Gastrocnemius medialis (tissue), 4 donors: ENCODE results near the gene KRTAP4-2. TPM values are rescaled to one million over a fixed set of nuclear protein-coding genes. Genes with fewer than 3 reads are reported as not detected.
"Not testable (repeated sequence)": the region's sequence is repeated elsewhere in the genome, so short reads cannot be mapped to it uniquely, and the experiment has no call there.

Experiments
- ATAC-seq, 2 donors: fragments of 150-250 bp; one replicate each; pipeline ENCODE4 v1.9.1; 2016
- DNase-seq, 2 donors: peaks; one replicate each; pipeline ENCODE4 v3.0.0-alpha.2; 2019
- H3K27ac ChIP-seq, 4 donors: fragments of 200-600 bp; sonication (generic); 1 replicate in 1 of 4; 2 replicates in 3 of 4; pipeline ENCODE4 v1.5.1; 2016 to 2018; ENCODE audit warnings: mild to moderate bottlenecking in 2 of 4, moderate library complexity in 1 of 4
- H3K27me3 ChIP-seq, 3 donors: fragments of 200-600 bp; sonication (generic) in 2 of 3; 1 replicate in 1 of 3; 2 replicates in 2 of 3; pipeline versions ENCODE4 v1.5.1 to v1.6.0; 2016 to 2019; ENCODE audit warnings: mild to moderate bottlenecking in 1 of 3, moderate library complexity in 1 of 3
- H3K36me3 ChIP-seq, 2 donors: fragments of 200-600 bp; sonication (generic) in 1 of 2; one replicate each; pipeline ENCODE4 v1.5.1; 2017 to 2018
- H3K4me1 ChIP-seq, 2 donors: fragments of 200-600 bp; sonication (generic) in 1 of 2; one replicate each; pipeline ENCODE4 v1.5.1; 2016 to 2017; ENCODE audit warnings: mild to moderate bottlenecking in 2 of 2
- H3K4me3 ChIP-seq, 4 donors: fragments of 200-600 bp; sonication (generic) in 3 of 4; 1 replicate in 1 of 4; 2 replicates in 3 of 4; pipeline ENCODE4 v1.5.1; 2016 to 2019; ENCODE audit warnings: mild to moderate bottlenecking in 2 of 4
- H3K9me3 ChIP-seq, 3 donors: fragments of 200-600 bp; sonication (generic) in 2 of 3; 1 replicate in 1 of 3; 2 replicates in 2 of 3; pipeline ENCODE4 v1.5.1; 2016 to 2019
- CTCF ChIP-seq, 5 experiments: fragments of 450-650 bp in 3 of 5; fragments of 200-600 bp in 2 of 5; sonication (generic) in 2 of 5; IDR thresholded peaks in 4 of 5; conservative IDR thresholded peaks in 1 of 5; 1 replicate in 4 of 5; 2 replicates in 1 of 5; pipeline ENCODE4 v1.5.1; 2016 to 2019; ENCODE audit warnings: antibody characterized with exemption in 5 of 5, mild to moderate bottlenecking in 3 of 5, moderate library complexity in 3 of 5
- POLR2A ChIP-seq, 2 donors: fragments of 450-650 bp; IDR thresholded peaks; one replicate each; pipeline ENCODE4 v1.6.1; 2017; ENCODE audit warnings: antibody characterized with exemption in 2 of 2, mild to moderate bottlenecking in 2 of 2, moderate library complexity in 2 of 2
- in situ Hi-C, 4 donors: fragments of 200-750 bp; cut with MboI; loops; one replicate each; pipeline versions ENCODE4 v1.15.0 to v1.8.0; 2017; ENCODE audit warnings: low sequenced_read_pairs in 4 of 4
- intact Hi-C: fragments of 100-400 bp; cut with DNase I; formaldehyde crosslinking; loops from one replicate; pipeline ENCODE4 v1.15.1; 2023; ENCODE audit warnings: low total_unique reads
- total RNA-seq, 4 donors: library from RNA; depleted of rRNA; stranded (reverse); fragments of >200 nt; gene quantifications; one replicate each; pipeline versions ENCODE4 v1.1.0 to v1.2.3, GENCODE V29; 2016

KRTAP4-2 gene
- total RNA-seq, 4 donors from 2014 or later = not detected

GRCh38 chr17:41145261-41145660 is 32.8 kb downstream of the KRTAP4-2 start:
- intact Hi-C loops (no loop called here), in situ Hi-C loops (no loop called here)
- TF ChIP-seq POLR2A (IDR thresholded peaks at IDR 0.05) (no peak), CTCF (IDR thresholded peaks at IDR 0.05 in 4 of 5, conservative IDR thresholded peaks at IDR 0.05 in 1 of 5) (no peak)
- ATAC-seq (no peak), DNase-seq (no peak)
- Histone ChIP-seq H3K4me1 (no peaks in the 10 kb centered on the region), H3K9me3 (no peaks in the 10 kb centered on the region), H3K27me3 (no peaks in the 10 kb centered on the region), H3K27ac (no peak overlapping the region), H3K36me3 (no peaks in the 10 kb centered on the region), H3K4me3 (no peak overlapping the region)

GRCh38 chr17:41144846-41145245 is 33.2 kb downstream of the KRTAP4-2 start:
- Histone ChIP-seq H3K36me3 (no peaks in the 10 kb centered on the region), H3K9me3 (no peaks in the 10 kb centered on the region), H3K4me3 (no peak overlapping the region), H3K4me1 (no peaks in the 10 kb centered on the region), H3K27ac (no peak overlapping the region), H3K27me3 (no peaks in the 10 kb centered on the region)
- ATAC-seq (no peak), DNase-seq (no peak)
- TF ChIP-seq POLR2A (IDR thresholded peaks at IDR 0.05) (no peak), CTCF (IDR thresholded peaks at IDR 0.05 in 4 of 5, conservative IDR thresholded peaks at IDR 0.05 in 1 of 5) (no peak)
- in situ Hi-C loops = no loop called here
- intact Hi-C loops = no loop called here

- intact Hi-C loops = no loop called here
Measured at GRCh38 chr17:41141361-41141760, 36.7 kb downstream of the KRTAP4-2 start.

DNA sequence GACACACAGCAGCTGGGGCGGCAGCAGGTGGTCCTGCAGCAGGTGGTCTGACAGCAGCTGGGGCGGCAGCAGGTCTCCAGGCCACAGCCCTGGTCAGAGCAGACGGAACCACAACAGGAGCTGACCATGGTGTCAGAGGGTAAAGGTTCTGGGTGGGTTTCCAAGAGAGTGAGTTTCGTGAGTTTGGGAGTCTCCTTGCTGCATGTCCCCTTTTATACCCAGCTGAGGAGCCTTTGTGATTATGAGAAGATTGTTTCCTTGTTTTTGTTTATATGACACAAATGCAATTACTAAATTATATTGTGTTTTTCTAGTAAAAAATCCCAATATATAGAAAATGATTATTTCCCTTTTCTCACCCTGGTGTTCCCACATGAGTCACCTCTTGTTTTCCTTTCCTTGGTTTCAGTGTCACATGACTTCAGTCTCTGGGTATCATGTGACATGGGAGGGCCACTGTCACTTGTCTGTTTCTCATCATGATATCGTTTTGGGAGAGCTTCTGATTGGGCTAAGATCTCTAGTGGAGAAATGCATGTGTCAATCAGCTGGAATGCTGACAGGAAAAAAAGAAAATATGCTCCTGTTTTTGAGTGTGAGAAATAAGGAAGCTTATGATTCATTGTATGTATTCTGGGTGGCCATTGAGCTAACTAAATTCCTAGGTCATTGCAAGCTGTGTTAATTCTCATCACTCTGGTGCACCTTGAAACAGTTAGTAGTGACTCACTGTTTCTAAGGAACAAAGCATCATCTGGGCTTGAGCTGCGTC is 37.5 kb downstream of the KRTAP4-2 start, which contains the start of gene KRTAP4-6:
TSS of gene KRTAP4-6 (minus strand) at position 185 of the 772 bp plus-strand sequence. CDS start at position 128, 57 bp downstream.
- peaks cover 0 to 3% (median 0%) of the 10 kb centered on the region in 3 donors for H3K27me3 ChIP-seq
- no peaks in the 10 kb centered on the region for H3K9me3 ChIP-seq
- no peaks in the 10 kb centered on the region for H3K4me1 ChIP-seq
- no peaks in the 10 kb centered on the region for H3K36me3 ChIP-seq
- no peak within 1 kb of the TSS for H3K27ac ChIP-seq
- in situ Hi-C loops (no loop called here), intact Hi-C loops (no loop called here)
- DNase-seq = no peak
- no peak for TF ChIP-seq POLR2A (IDR thresholded peaks at IDR 0.05)
- TF ChIP-seq CTCF (IDR thresholded peaks at IDR 0.05 in 4 of 5, conservative IDR thresholded peaks at IDR 0.05 in 1 of 5) = no peak
- ATAC-seq = no peak
- no peak within 1 kb of the TSS for H3K4me3 ChIP-seq

More at GRCh38 chr17:41141361-41141760, 36.7 kb downstream of the KRTAP4-2 start:
- Histone ChIP-seq H3K27ac (no peak overlapping the region), H3K4me1 (no peaks in the 10 kb centered on the region), H3K27me3 (peaks cover 0 to 3% (median 0%) of the 10 kb centered on the region in 3 donors), H3K36me3 (no peaks in the 10 kb centered on the region), H3K9me3 (no peaks in the 10 kb centered on the region), H3K4me3 (no peak overlapping the region)
- no peak for TF ChIP-seq POLR2A (IDR thresholded peaks at IDR 0.05)
- TF ChIP-seq CTCF (IDR thresholded peaks at IDR 0.05 in 4 of 5, conservative IDR thresholded peaks at IDR 0.05 in 1 of 5) = no peak
- in situ Hi-C loops = no loop called here
- DNase-seq (no peak), ATAC-seq (no peak)

- H3K9me3 ChIP-seq, H3K27me3 ChIP-seq, H3K27ac ChIP-seq, H3K36me3 ChIP-seq, in situ Hi-C loops, intact Hi-C loops, ATAC-seq, H3K4me3 ChIP-seq, H3K4me1 ChIP-seq, DNase-seq: not testable (repeated sequence)
Measured at GRCh38 chr17:41139865-41140264, 38.2 kb downstream of the KRTAP4-2 start.
